ENCODE results near the gene PTPN18. TPM values are rescaled to one million over a fixed set of nuclear protein-coding genes. Genes with fewer than 3 reads are reported as not detected.

Gene PTPN18
- total RNA-seq, 4 donors from 2014 or later = 34.6 to 53.8 (median 39.1) TPM

- Histone ChIP-seq H3K27ac (no peak overlapping the region), H3K9me3 (no peaks in the 10 kb centered on the region), H3K4me3 (no peak overlapping the region), H3K36me3 (peaks cover 0 to 45% of the 10 kb centered on the region in 2 donors), H3K4me1 (no peaks in the 10 kb centered on the region), H3K27me3 (no peaks in the 10 kb centered on the region)
- ATAC-seq = no peak
- TF ChIP-seq EP300 (IDR thresholded peaks at IDR 0.05) (no peak), CTCF (IDR thresholded peaks at IDR 0.05) (no peak), POLR2A (IDR thresholded peaks at IDR 0.05) (no peak), POLR2AphosphoS5 (IDR thresholded peaks at IDR 0.05) (no peak)
- WGBS, 2 donors (ENCODE audit: low coverage in 1 of 2) = 95 to 100% methylated on average over 5 to 6 of the region's 11 CpGs
Observed at GRCh38 chr2:130380096-130380934, 24.5 kb downstream of the PTPN18 start.

- ATAC-seq = no peak
- no peaks in the 10 kb centered on the region for H3K27me3 ChIP-seq
- H3K36me3 ChIP-seq = peaks cover 0 to 36% of the 10 kb centered on the region in 2 donors
- no peaks in the 10 kb centered on the region for H3K9me3 ChIP-seq
- peaks cover 0 to under 1% (median 0%) of the 10 kb centered on the region in 3 donors for H3K4me1 ChIP-seq
- no peak overlapping the region for H3K27ac ChIP-seq
- H3K4me3 ChIP-seq = no peak overlapping the region
- TF ChIP-seq EP300 (IDR thresholded peaks at IDR 0.05) (no peak), POLR2A (IDR thresholded peaks at IDR 0.05) (no peak), CTCF (IDR thresholded peaks at IDR 0.05) (no peak), POLR2AphosphoS5 (IDR thresholded peaks at IDR 0.05) (no peak)
- 90 to 100% methylated on average over 1 to 4 of the region's 4 CpGs for WGBS, 2 donors (ENCODE audit: low coverage in 1 of 2)
Observed at GRCh38 chr2:130381145-130381544, 25.3 kb downstream of the PTPN18 start.

- Histone ChIP-seq H3K27me3 (no peaks in the 10 kb centered on the region), H3K9me3 (no peaks in the 10 kb centered on the region), H3K4me1 (peaks cover 0 to 5% (median 4%) of the 10 kb centered on the region in 3 donors), H3K36me3 (peaks cover 0 to 32% of the 10 kb centered on the region in 2 donors), H3K4me3 (no peak overlapping the region), H3K27ac (no peak overlapping the region)
- ATAC-seq = no peak
- no peak for TF ChIP-seq POLR2A (IDR thresholded peaks at IDR 0.05)
- TF ChIP-seq EP300 (IDR thresholded peaks at IDR 0.05) = no peak
- TF ChIP-seq CTCF (IDR thresholded peaks at IDR 0.05) = no peak
- TF ChIP-seq POLR2AphosphoS5 (IDR thresholded peaks at IDR 0.05) = no peak
- 81 to 89% methylated on average over 4 of the region's 4 CpGs for WGBS, 2 donors (ENCODE audit: low coverage in 1 of 2)
Observed at GRCh38 chr2:130381619-130382018, 25.8 kb downstream of the PTPN18 start.

GRCh38 chr2:130382313-130382917 is 26.6 kb downstream of the PTPN18 start:
- WGBS, 2 donors (ENCODE audit: low coverage in 1 of 2) = 95% methylated on average over 8 of the region's 8 CpGs; no CpG with 5 or more reads in 1 of the 2 donors
- no peak overlapping the region for H3K27ac ChIP-seq
- no peaks in the 10 kb centered on the region for H3K27me3 ChIP-seq
- peaks cover 0 to 10% (median 5%) of the 10 kb centered on the region in 3 donors for H3K4me1 ChIP-seq
- TF ChIP-seq POLR2A (IDR thresholded peaks at IDR 0.05) (no peak), POLR2AphosphoS5 (IDR thresholded peaks at IDR 0.05) (no peak), CTCF (IDR thresholded peaks at IDR 0.05) (no peak), EP300 (IDR thresholded peaks at IDR 0.05) (no peak)
- H3K36me3 ChIP-seq = peaks cover 0 to 31% of the 10 kb centered on the region in 2 donors
- ATAC-seq = no peak
- H3K9me3 ChIP-seq = no peaks in the 10 kb centered on the region
- no peak overlapping the region for H3K4me3 ChIP-seq
